GM23338 (cell line): ENCODE results near the gene DLGAP3. TPM values are rescaled to one million over a fixed set of nuclear protein-coding genes. Genes with fewer than 3 reads are reported as not detected.

Experiments used
- ATAC-seq: fragments of 200-7000 bp; cut with Tn5 transposase; 3 replicates; pipeline ENCODE4 v1.9.1; 2020
- DNase-seq: peaks from one replicate; pipeline ENCODE4 v3.0.0-alpha.2; 2015; ENCODE audit warnings: low spot score
- H2AFZ ChIP-seq: fragments of 200-600 bp; sonication (generic); 2 replicates; pipeline ENCODE4 v1.8.0; 2016; ENCODE audit warnings: antibody characterized with exemption, mild to moderate bottlenecking, moderate library complexity
- H3F3A ChIP-seq: fragments of 200-600 bp; sonication (generic); replicated peaks from 2 replicates; pipeline ENCODE4 v1.8.0; 2017; ENCODE audit warnings: antibody characterized with exemption, mixed run types, low read depth
- H3K27ac ChIP-seq: fragments of 200-600 bp; sonication (generic); 2 replicates; pipeline ENCODE4 v1.6.1; 2016; ENCODE audit warnings: low read depth
- H3K27me3 ChIP-seq: fragments of 200-600 bp; sonication (generic); 2 replicates; pipeline ENCODE4 v1.8.0; 2016; ENCODE audit warnings: mild to moderate bottlenecking, mixed run types, moderate library complexity; ENCODE audit not compliant: insufficient read depth
- H3K36me3 ChIP-seq: fragments of 200-600 bp; sonication (generic); 2 replicates; pipeline ENCODE4 v1.8.0; 2016; ENCODE audit warnings: mild to moderate bottlenecking; ENCODE audit not compliant: insufficient read depth
- H3K4me1 ChIP-seq: fragments of 200-600 bp; sonication (generic); 2 replicates; pipeline ENCODE4 v1.8.0; 2016; ENCODE audit warnings: mild to moderate bottlenecking, moderate library complexity; ENCODE audit not compliant: insufficient read depth
- H3K4me2 ChIP-seq: fragments of 200-600 bp; sonication (generic); 2 replicates; pipeline ENCODE4 v1.7.1; 2017; ENCODE audit warnings: mixed run types
- H3K4me3 ChIP-seq: fragments of 200-600 bp; sonication (generic); 2 replicates; pipeline ENCODE4 v1.6.1; 2016; ENCODE audit warnings: mixed run types
- H3K79me2 ChIP-seq: fragments of 200-600 bp; sonication (generic); replicated peaks from 2 replicates; pipeline ENCODE4 v1.8.0; 2017; ENCODE audit warnings: mild to moderate bottlenecking; ENCODE audit not compliant: insufficient read depth
- H3K9me2 ChIP-seq: fragments of 200-600 bp; sonication (generic); 2 replicates; pipeline ENCODE4 v1.8.0; 2017; ENCODE audit not compliant: insufficient read depth
- H4K20me1 ChIP-seq: fragments of 200-600 bp; sonication (generic); replicated peaks from 2 replicates; pipeline ENCODE4 v1.8.0; 2017; ENCODE audit warnings: mild to moderate bottlenecking; ENCODE audit not compliant: insufficient read depth
- H3K27ac Mint-ChIP-seq: 2 replicates; pipeline ENCODE4 v1.8.0; 2020; ENCODE audit warnings: inconsistent platforms, mild to moderate bottlenecking, moderate library complexity, mixed read lengths
- H3K27me3 Mint-ChIP-seq: 3 replicates; pipeline ENCODE4 v1.8.0; 2022; ENCODE audit warnings: low read depth, mild to moderate bottlenecking, moderate library complexity, mixed read lengths, inconsistent platforms; ENCODE audit not compliant: insufficient read depth, poor library complexity
- H3K36me3 Mint-ChIP-seq: 3 replicates; pipeline ENCODE4 v1.8.0; 2021; ENCODE audit warnings: low read depth, mild to moderate bottlenecking, inconsistent platforms, moderate library complexity, mixed read lengths
- H3K4me1 Mint-ChIP-seq: 3 replicates; pipeline ENCODE4 v1.8.0; 2020; ENCODE audit warnings: mild to moderate bottlenecking, inconsistent platforms, mixed read lengths
- H3K4me3 Mint-ChIP-seq: 3 replicates; pipeline ENCODE4 v1.8.0; 2021; ENCODE audit warnings: moderate library complexity, mild to moderate bottlenecking, inconsistent platforms, mixed read lengths
- H3K9me3 Mint-ChIP-seq: 3 replicates; pipeline ENCODE4 v1.8.0; 2020; ENCODE audit warnings: moderate library complexity, mild to moderate bottlenecking, inconsistent platforms, mixed read lengths
- CTCF ChIP-seq, 2 experiments: fragments of 200-600 bp in 1 of 2; sonication (generic) in 1 of 2; conservative IDR thresholded peaks; 2 replicates each; pipeline versions ENCODE4 v1.5.1 to v1.6.1; 2016 to 2017; ENCODE audit warnings: antibody characterized with exemption in 2 of 2, low read depth in 2 of 2, mild to moderate bottlenecking in 2 of 2, moderate library complexity in 1 of 2
- JUNB ChIP-seq: IDR thresholded peaks from one replicate; pipeline ENCODE4 v1.6.1; 2016; ENCODE audit warnings: antibody characterized with exemption; ENCODE audit not compliant: unreplicated experiment
- POLR2AphosphoS5 ChIP-seq: IDR thresholded peaks from 2 replicates; pipeline ENCODE4 v1.6.1; 2016; ENCODE audit warnings: antibody characterized with exemption, low read depth
- ZNF114 ChIP-seq: fragments of 250-450 bp; sonication (Bioruptor Pico); IDR thresholded peaks from 2 replicates; pipeline ENCODE4 v1.5.0; 2020; ENCODE audit warnings: mild to moderate bottlenecking, moderate library complexity
- ZNF331 ChIP-seq: fragments of 250-450 bp; sonication (Bioruptor Pico); IDR thresholded peaks from 2 replicates; pipeline ENCODE4 v1.5.0; 2020; ENCODE audit warnings: low read depth, mild to moderate bottlenecking, moderate library complexity
- polyA plus RNA-seq: library from polyadenylated mRNA; unstranded; fragments of >200 nt; fragmentation: Nextera tagmentation; extraction: Ambion mirVana; gene quantifications from 2 replicates; pipeline ENCODE4 v1.2.1, GENCODE V29; 2016
- total RNA-seq: library from RNA; depleted of rRNA; stranded (reverse); fragments of >200 nt; shearing (Covaris generic); gene quantifications from 2 replicates; pipeline ENCODE4 v1.2.3, GENCODE V29; 2014
- TF ChIP-seq, protein P1 (sequence below): fragments of 250-450 bp; sonication (Bioruptor Pico); IDR thresholded peaks from 2 replicates; pipeline ENCODE4 v1.5.0; 2020; ENCODE audit warnings: mild to moderate bottlenecking, moderate library complexity
- TF ChIP-seq, protein P2 (sequence below): IDR thresholded peaks from one replicate; pipeline ENCODE4 v1.6.1; 2018; ENCODE audit warnings: antibody characterized with exemption; ENCODE audit not compliant: unreplicated experiment

Gene DLGAP3
- total and polyA plus RNA-seq, 2 experiments from 2014 or later, result 7.1 to 13.7 TPM

DNA sequence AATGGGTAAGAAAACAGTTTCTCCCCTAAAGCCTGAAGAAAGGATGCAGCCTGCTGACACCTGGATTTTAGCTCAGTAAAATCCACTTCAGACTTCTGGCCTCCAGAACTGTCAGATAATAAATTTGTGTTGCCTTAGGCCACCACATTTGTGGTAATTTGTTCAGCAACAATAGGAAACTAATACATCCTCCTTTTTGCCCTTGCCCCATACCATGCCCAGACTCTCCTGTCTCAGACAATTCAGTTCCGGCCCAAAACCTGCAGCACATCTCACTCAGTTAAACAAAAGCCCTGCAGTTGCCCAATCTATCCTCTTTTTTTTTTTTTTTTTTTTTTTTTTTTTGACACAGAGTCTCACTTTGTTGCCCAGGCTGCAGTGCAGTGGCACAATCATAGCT lies 95.7 kb downstream of the DLGAP3 start:
- no peaks in the 10 kb centered on the region for H3K36me3 Mint-ChIP-seq

More for the DNA sequence above, 95.7 kb downstream of the DLGAP3 start:
- no peak overlapping the region for H3K4me3 Mint-ChIP-seq
- Histone ChIP-seq H3K27me3 (no peaks in the 10 kb centered on the region), H3F3A (no peaks in the 10 kb centered on the region), H4K20me1 (no peaks in the 10 kb centered on the region), H3K4me3 (no peak overlapping the region), H2AFZ (no peak overlapping the region), H3K4me1 (no peaks in the 10 kb centered on the region), H3K36me3 (no peaks in the 10 kb centered on the region), H3K79me2 (no peaks in the 10 kb centered on the region), H3K4me2 (no peak overlapping the region), H3K9me2 (no peaks in the 10 kb centered on the region), H3K27ac (no peak overlapping the region)
- H3K4me1 Mint-ChIP-seq, result peaks cover 3% of the 10 kb centered on the region; the same call in 2 of the 3 replicates
- H3K27me3 Mint-ChIP-seq, result peaks cover 1% of the 10 kb centered on the region
- no peak for ATAC-seq
- H3K9me3 Mint-ChIP-seq, result no peaks in the 10 kb centered on the region
- TF ChIP-seq JUNB (no peak), ZNF331 (CRISPR knock-in tag) (no peak), CTCF (conservative IDR thresholded peaks at IDR 0.05; ENCODE audit: low read depth in 2 of 2) (no peak), POLR2AphosphoS5 (no peak), ZNF114 (CRISPR knock-in tag) (no peak)
- TF ChIP-seq, protein P1, sequence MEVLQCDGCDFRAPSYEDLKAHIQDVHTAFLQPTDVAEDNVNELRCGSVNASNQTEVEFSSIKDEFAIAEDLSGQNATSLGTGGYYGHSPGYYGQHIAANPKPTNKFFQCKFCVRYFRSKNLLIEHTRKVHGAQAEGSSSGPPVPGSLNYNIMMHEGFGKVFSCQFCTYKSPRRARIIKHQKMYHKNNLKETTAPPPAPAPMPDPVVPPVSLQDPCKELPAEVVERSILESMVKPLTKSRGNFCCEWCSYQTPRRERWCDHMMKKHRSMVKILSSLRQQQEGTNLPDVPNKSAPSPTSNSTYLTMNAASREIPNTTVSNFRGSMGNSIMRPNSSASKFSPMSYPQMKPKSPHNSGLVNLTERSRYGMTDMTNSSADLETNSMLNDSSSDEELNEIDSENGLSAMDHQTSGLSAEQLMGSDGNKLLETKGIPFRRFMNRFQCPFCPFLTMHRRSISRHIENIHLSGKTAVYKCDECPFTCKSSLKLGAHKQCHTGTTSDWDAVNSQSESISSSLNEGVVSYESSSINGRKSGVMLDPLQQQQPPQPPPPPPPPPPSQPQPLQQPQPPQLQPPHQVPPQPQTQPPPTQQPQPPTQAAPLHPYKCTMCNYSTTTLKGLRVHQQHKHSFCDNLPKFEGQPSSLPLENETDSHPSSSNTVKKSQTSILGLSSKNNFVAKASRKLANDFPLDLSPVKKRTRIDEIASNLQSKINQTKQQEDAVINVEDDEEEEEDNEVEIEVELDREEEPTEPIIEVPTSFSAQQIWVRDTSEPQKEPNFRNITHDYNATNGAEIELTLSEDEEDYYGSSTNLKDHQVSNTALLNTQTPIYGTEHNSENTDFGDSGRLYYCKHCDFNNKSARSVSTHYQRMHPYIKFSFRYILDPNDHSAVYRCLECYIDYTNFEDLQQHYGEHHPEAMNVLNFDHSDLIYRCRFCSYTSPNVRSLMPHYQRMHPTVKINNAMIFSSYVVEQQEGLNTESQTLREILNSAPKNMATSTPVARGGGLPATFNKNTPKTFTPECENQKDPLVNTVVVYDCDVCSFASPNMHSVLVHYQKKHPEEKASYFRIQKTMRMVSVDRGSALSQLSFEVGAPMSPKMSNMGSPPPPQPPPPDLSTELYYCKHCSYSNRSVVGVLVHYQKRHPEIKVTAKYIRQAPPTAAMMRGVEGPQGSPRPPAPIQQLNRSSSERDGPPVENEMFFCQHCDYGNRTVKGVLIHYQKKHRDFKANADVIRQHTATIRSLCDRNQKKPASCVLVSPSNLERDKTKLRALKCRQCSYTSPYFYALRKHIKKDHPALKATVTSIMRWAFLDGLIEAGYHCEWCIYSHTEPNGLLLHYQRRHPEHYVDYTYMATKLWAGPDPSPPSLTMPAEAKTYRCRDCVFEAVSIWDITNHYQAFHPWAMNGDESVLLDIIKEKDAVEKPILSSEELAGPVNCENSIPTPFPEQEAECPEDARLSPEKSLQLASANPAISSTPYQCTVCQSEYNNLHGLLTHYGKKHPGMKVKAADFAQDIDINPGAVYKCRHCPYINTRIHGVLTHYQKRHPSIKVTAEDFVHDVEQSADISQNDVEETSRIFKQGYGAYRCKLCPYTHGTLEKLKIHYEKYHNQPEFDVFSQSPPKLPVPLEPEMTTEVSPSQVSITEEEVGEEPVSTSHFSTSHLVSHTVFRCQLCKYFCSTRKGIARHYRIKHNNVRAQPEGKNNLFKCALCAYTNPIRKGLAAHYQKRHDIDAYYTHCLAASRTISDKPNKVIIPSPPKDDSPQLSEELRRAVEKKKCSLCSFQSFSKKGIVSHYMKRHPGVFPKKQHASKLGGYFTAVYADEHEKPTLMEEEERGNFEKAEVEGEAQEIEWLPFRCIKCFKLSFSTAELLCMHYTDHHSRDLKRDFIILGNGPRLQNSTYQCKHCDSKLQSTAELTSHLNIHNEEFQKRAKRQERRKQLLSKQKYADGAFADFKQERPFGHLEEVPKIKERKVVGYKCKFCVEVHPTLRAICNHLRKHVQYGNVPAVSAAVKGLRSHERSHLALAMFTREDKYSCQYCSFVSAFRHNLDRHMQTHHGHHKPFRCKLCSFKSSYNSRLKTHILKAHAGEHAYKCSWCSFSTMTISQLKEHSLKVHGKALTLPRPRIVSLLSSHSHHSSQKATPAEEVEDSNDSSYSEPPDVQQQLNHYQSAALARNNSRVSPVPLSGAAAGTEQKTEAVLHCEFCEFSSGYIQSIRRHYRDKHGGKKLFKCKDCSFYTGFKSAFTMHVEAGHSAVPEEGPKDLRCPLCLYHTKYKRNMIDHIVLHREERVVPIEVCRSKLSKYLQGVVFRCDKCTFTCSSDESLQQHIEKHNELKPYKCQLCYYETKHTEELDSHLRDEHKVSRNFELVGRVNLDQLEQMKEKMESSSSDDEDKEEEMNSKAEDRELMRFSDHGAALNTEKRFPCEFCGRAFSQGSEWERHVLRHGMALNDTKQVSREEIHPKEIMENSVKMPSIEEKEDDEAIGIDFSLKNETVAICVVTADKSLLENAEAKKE, result no peak
- TF ChIP-seq, protein P2, sequence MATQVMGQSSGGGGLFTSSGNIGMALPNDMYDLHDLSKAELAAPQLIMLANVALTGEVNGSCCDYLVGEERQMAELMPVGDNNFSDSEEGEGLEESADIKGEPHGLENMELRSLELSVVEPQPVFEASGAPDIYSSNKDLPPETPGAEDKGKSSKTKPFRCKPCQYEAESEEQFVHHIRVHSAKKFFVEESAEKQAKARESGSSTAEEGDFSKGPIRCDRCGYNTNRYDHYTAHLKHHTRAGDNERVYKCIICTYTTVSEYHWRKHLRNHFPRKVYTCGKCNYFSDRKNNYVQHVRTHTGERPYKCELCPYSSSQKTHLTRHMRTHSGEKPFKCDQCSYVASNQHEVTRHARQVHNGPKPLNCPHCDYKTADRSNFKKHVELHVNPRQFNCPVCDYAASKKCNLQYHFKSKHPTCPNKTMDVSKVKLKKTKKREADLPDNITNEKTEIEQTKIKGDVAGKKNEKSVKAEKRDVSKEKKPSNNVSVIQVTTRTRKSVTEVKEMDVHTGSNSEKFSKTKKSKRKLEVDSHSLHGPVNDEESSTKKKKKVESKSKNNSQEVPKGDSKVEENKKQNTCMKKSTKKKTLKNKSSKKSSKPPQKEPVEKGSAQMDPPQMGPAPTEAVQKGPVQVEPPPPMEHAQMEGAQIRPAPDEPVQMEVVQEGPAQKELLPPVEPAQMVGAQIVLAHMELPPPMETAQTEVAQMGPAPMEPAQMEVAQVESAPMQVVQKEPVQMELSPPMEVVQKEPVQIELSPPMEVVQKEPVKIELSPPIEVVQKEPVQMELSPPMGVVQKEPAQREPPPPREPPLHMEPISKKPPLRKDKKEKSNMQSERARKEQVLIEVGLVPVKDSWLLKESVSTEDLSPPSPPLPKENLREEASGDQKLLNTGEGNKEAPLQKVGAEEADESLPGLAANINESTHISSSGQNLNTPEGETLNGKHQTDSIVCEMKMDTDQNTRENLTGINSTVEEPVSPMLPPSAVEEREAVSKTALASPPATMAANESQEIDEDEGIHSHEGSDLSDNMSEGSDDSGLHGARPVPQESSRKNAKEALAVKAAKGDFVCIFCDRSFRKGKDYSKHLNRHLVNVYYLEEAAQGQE, result no peak
- no peak overlapping the region for H3K27ac Mint-ChIP-seq
- no peak for DNase-seq
